Neural cell (in vitro differentiated cells): ENCODE measurements around the gene HMCES. TPM values are rescaled to one million over a fixed set of nuclear protein-coding genes. Genes with fewer than 3 reads are reported as not detected.

Experiments
- H2AFZ ChIP-seq: fragments of 200-600, 300-800 bp; sonication (generic), shearing (Covaris generic); 2 replicates; pipeline ENCODE4 v1.6.0; 2014; ENCODE audit warnings: low read depth, mild to moderate bottlenecking, antibody characterized with exemption, low read length, moderate library complexity
- H3F3A ChIP-seq: fragments of 200-600 bp; shearing (Covaris generic); 2 replicates; pipeline ENCODE4 v1.6.1; 2016; ENCODE audit warnings: mild to moderate bottlenecking, moderate library complexity, mixed read lengths, antibody characterized with exemption, low read length; ENCODE audit not compliant: insufficient read depth, poor library complexity, severe bottlenecking
- H3K27ac ChIP-seq: fragments of 200-600, 300-800 bp; sonication (generic), shearing (Covaris generic); 2 replicates; pipeline ENCODE4 v1.5.1; 2014; ENCODE audit warnings: mild to moderate bottlenecking, low read length, moderate library complexity
- H3K27me3 ChIP-seq: fragments of 300-800, 200-600 bp; sonication (generic), shearing (Covaris generic); 2 replicates; pipeline ENCODE4 v1.6.0; 2014; ENCODE audit warnings: mild to moderate bottlenecking, low read depth, low read length, moderate library complexity; ENCODE audit not compliant: insufficient read depth
- H3K36me3 ChIP-seq: fragments of 300-800, 200-600 bp; sonication (generic), shearing (Covaris generic); 2 replicates; pipeline ENCODE4 v1.5.1; 2014; ENCODE audit warnings: mild to moderate bottlenecking, antibody characterized with exemption, low read length, moderate library complexity; ENCODE audit not compliant: insufficient read depth
- H3K4me2 ChIP-seq: fragments of 300-800, 200-600 bp; sonication (generic), shearing (Covaris generic); 2 replicates; pipeline ENCODE4 v1.6.0; 2014; ENCODE audit warnings: mild to moderate bottlenecking, low read length
- H3K4me3 ChIP-seq: fragments of 300-800, 200-600 bp; sonication (generic), shearing (Covaris generic); 2 replicates; pipeline ENCODE4 v1.5.1; 2014; ENCODE audit warnings: mild to moderate bottlenecking, low read length, moderate library complexity
- H3K79me2 ChIP-seq: fragments of 200-600 bp; shearing (Covaris generic); replicated peaks from 2 replicates; pipeline ENCODE4 v1.6.0; 2014; ENCODE audit warnings: mild to moderate bottlenecking, low read length, moderate library complexity; ENCODE audit not compliant: insufficient read depth
- H3K9ac ChIP-seq: fragments of 300-800, 200-600 bp; sonication (generic), shearing (Covaris generic); 2 replicates; pipeline ENCODE4 v1.6.1; 2016; ENCODE audit warnings: mild to moderate bottlenecking, low read length, mixed read lengths
- H3K9me2 ChIP-seq: fragments of 200-600 bp; shearing (Covaris generic); 2 replicates; pipeline ENCODE4 v1.6.1; 2016; ENCODE audit warnings: mild to moderate bottlenecking, low read length, mixed read lengths; ENCODE audit not compliant: insufficient read depth
- H3K9me3 ChIP-seq: fragments of 200-600, 300-800 bp; sonication (generic), shearing (Covaris generic); 2 replicates; pipeline ENCODE4 v1.6.1; 2016; ENCODE audit warnings: mild to moderate bottlenecking, mixed run types, low read length, moderate library complexity, mixed read lengths
- H4K20me1 ChIP-seq: fragments of 200-600 bp; shearing (Covaris generic); 2 replicates; pipeline ENCODE4 v1.6.1; 2016; ENCODE audit warnings: mild to moderate bottlenecking, mixed run types; ENCODE audit not compliant: insufficient read depth
- EP300 ChIP-seq: fragments of 450-650 bp; conservative IDR thresholded peaks from 2 replicates; pipeline ENCODE4 v1.6.1; 2014; ENCODE audit warnings: antibody characterized with exemption, mild to moderate bottlenecking, moderate library complexity; ENCODE audit not compliant: poor library complexity, severe bottlenecking
- EZH2 ChIP-seq: fragments of 200-600, 300-800 bp; shearing (Covaris generic), sonication (generic); IDR thresholded peaks from 2 replicates; pipeline ENCODE4 v1.6.1; 2014; ENCODE audit warnings: antibody characterized with exemption, low read length, borderline replicate concordance, mild to moderate bottlenecking; ENCODE audit not compliant: insufficient read depth, poor library complexity, severe bottlenecking
- MXI1 ChIP-seq: fragments of 450-650 bp; conservative IDR thresholded peaks from 2 replicates; pipeline ENCODE4 v1.6.1; 2014; ENCODE audit warnings: antibody characterized with exemption, mild to moderate bottlenecking; ENCODE audit not compliant: poor library complexity, severe bottlenecking
- POLR2AphosphoS5 ChIP-seq: IDR thresholded peaks from 2 replicates; pipeline ENCODE4 v1.6.1; 2012
- RAD21 ChIP-seq: fragments of 450-650 bp; conservative IDR thresholded peaks from 2 replicates; pipeline ENCODE4 v1.6.1; 2014; ENCODE audit warnings: antibody characterized with exemption, mild to moderate bottlenecking, moderate library complexity
- REST ChIP-seq: IDR thresholded peaks from 2 replicates; pipeline ENCODE4 v1.6.1; 2012; ENCODE audit warnings: borderline replicate concordance
- SMC3 ChIP-seq: fragments of 450-650 bp; conservative IDR thresholded peaks from 2 replicates; pipeline ENCODE4 v1.6.1; 2014; ENCODE audit warnings: antibody characterized with exemption, mild to moderate bottlenecking, moderate library complexity; ENCODE audit not compliant: poor library complexity
- TAF1 ChIP-seq: IDR thresholded peaks from 2 replicates; pipeline ENCODE4 v1.6.1; 2012; ENCODE audit warnings: low read depth
- polyA plus RNA-seq: library from polyadenylated mRNA; depleted of rRNA; stranded (reverse); fragments of >200 nt; gene quantifications from 2 replicates; pipeline ENCODE4 v1.2.3, GENCODE V29; 2014
- TF ChIP-seq, protein P1 (sequence below): fragments of 450-650 bp; IDR thresholded peaks from 2 replicates; pipeline ENCODE4 v1.5.1; 2014; ENCODE audit warnings: antibody characterized with exemption, mild to moderate bottlenecking, moderate library complexity; ENCODE audit not compliant: poor library complexity, severe bottlenecking

The HMCES gene
- polyA plus RNA-seq, 1 donor from 2014 or later = 23.0 TPM

GRCh38 chr3:129320825-129321487 lies 42.3 kb downstream of the HMCES start:
- no peak overlapping the region for H3K27ac ChIP-seq
- H3K9me2 ChIP-seq = no peaks in the 10 kb centered on the region
- no peak overlapping the region for H3K4me2 ChIP-seq
- no peak overlapping the region for H3K9ac ChIP-seq
- H3F3A ChIP-seq = no peaks in the 10 kb centered on the region
- TF ChIP-seq MXI1 (no peak), SMC3 (no peak), EP300 (no peak), TAF1 (no peak), POLR2AphosphoS5 (no peak), REST (no peak)
- TF ChIP-seq, protein P1, sequence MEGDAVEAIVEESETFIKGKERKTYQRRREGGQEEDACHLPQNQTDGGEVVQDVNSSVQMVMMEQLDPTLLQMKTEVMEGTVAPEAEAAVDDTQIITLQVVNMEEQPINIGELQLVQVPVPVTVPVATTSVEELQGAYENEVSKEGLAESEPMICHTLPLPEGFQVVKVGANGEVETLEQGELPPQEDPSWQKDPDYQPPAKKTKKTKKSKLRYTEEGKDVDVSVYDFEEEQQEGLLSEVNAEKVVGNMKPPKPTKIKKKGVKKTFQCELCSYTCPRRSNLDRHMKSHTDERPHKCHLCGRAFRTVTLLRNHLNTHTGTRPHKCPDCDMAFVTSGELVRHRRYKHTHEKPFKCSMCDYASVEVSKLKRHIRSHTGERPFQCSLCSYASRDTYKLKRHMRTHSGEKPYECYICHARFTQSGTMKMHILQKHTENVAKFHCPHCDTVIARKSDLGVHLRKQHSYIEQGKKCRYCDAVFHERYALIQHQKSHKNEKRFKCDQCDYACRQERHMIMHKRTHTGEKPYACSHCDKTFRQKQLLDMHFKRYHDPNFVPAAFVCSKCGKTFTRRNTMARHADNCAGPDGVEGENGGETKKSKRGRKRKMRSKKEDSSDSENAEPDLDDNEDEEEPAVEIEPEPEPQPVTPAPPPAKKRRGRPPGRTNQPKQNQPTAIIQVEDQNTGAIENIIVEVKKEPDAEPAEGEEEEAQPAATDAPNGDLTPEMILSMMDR = no peak
- no peak overlapping the region for H2AFZ ChIP-seq
- peaks cover 30% of the 10 kb centered on the region for H3K79me2 ChIP-seq
- H4K20me1 ChIP-seq = no peaks in the 10 kb centered on the region
- H3K4me3 ChIP-seq = no peak overlapping the region
- no peaks in the 10 kb centered on the region for H3K9me3 ChIP-seq
- no peaks in the 10 kb centered on the region for H3K27me3 ChIP-seq
- H3K36me3 ChIP-seq = no peaks in the 10 kb centered on the region

DNA sequence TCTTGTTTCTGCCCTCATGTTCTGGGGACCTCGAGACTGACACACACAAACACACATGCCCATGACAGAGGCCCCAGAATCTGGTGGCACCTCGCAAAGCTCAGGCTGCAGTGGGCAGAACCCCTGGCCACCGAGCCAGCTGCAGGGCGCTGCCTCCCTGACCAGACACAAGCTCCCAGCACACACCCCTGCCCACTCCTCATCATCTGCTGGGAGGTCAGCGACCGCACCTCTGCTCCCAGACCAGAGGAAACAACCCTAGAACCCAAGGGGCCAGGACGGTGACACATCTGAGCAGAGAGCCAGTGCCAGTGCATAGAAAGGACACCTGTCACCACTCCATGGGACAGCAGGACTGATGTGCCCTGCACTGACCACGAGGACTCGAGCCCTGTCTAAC lies 43.2 kb downstream of the HMCES start:
- H3K4me2 ChIP-seq = no peak overlapping the region
- no peaks in the 10 kb centered on the region for H3F3A ChIP-seq
- H3K27ac ChIP-seq = no peak overlapping the region
- no peaks in the 10 kb centered on the region for H3K9me3 ChIP-seq
- no peaks in the 10 kb centered on the region for H3K9me2 ChIP-seq
- H3K36me3 ChIP-seq = no peaks in the 10 kb centered on the region
- H3K9ac ChIP-seq = no peak overlapping the region
- H4K20me1 ChIP-seq = no peaks in the 10 kb centered on the region
- H3K27me3 ChIP-seq = no peaks in the 10 kb centered on the region
- H3K79me2 ChIP-seq = peaks cover 25% of the 10 kb centered on the region
- no peak overlapping the region for H3K4me3 ChIP-seq
- no peak for TF ChIP-seq POLR2AphosphoS5
- TF ChIP-seq REST = no peak
- TF ChIP-seq EZH2 = no peak
- TF ChIP-seq MXI1 = no peak
- no peak for TF ChIP-seq RAD21
- TF ChIP-seq EP300 = no peak
- TF ChIP-seq TAF1 = no peak
- TF ChIP-seq SMC3 = no peak
- TF ChIP-seq, protein P1 = no peak
- no peak overlapping the region for H2AFZ ChIP-seq
